Smooth muscle cell (in vitro differentiated cells): Measurements from ENCODE around the gene RPS6KL1. TPM values are rescaled to one million over a fixed set of nuclear protein-coding genes. Genes with fewer than 3 reads are reported as not detected.

ENCODE experiments used
- DNase-seq: peaks from one replicate; lab custom pipeline; 2025; ENCODE audit not compliant: unreplicated experiment; lab: John Stamatoyannopoulos, UW
- H2AFZ ChIP-seq: fragments of 200-600 bp; sonication (generic); 2 replicates; pipeline ENCODE4 v1.6.0; 2016; ENCODE audit warnings: antibody characterized with exemption, low read depth, mild to moderate bottlenecking
- H3F3A ChIP-seq: fragments of 200-600 bp; sonication (generic); 2 replicates; pipeline ENCODE4 v1.6.0; 2017; ENCODE audit warnings: antibody characterized with exemption, low read depth
- H3K27ac ChIP-seq: fragments of 200-600 bp; sonication (generic); 2 replicates; pipeline ENCODE4 v1.5.1; 2016; ENCODE audit warnings: low read depth, mild to moderate bottlenecking
- H3K27me3 ChIP-seq: fragments of 200-600 bp; sonication (generic); 2 replicates; pipeline ENCODE4 v1.6.1; 2016; ENCODE audit warnings: low read depth, mild to moderate bottlenecking
- H3K36me3 ChIP-seq: fragments of 200-600 bp; sonication (generic); 2 replicates; pipeline ENCODE4 v1.5.1; 2016; ENCODE audit warnings: low read depth
- H3K4me1 ChIP-seq: fragments of 200-600 bp; sonication (generic); 2 replicates; pipeline ENCODE4 v1.5.1; 2016; ENCODE audit warnings: low read depth
- H3K4me2 ChIP-seq: fragments of 200-600 bp; sonication (generic); 2 replicates; pipeline ENCODE4 v1.6.0; 2016; ENCODE audit warnings: mild to moderate bottlenecking
- H3K4me3 ChIP-seq: fragments of 200-600 bp; sonication (generic); 2 replicates; pipeline ENCODE4 v1.5.1; 2016; ENCODE audit warnings: mild to moderate bottlenecking
- H3K79me2 ChIP-seq: fragments of 200-600 bp; sonication (generic); 2 replicates; pipeline ENCODE4 v1.6.0; 2016; ENCODE audit warnings: low read depth, mild to moderate bottlenecking
- H3K9ac ChIP-seq: fragments of 200-600 bp; sonication (generic); 2 replicates; pipeline ENCODE4 v1.6.0; 2016; ENCODE audit warnings: low read depth
- H3K9me3 ChIP-seq: fragments of 200-600 bp; sonication (generic); replicated peaks from 2 replicates; pipeline ENCODE4 v1.5.1; 2016; ENCODE audit warnings: low read depth
- H4K20me1 ChIP-seq: fragments of 200-600 bp; sonication (generic); 2 replicates; pipeline ENCODE4 v1.6.0; 2016; ENCODE audit warnings: low read depth
- WGBS: methylation state at CpG from one replicate; pipeline ENCODE4 v1.1.7; 2016; ENCODE audit warnings: low lambda C conversion rate; 5-methylcytosine and 5-hydroxymethylcytosine counted together
- polyA plus RNA-seq: library from polyadenylated mRNA; unstranded; fragments of >200 nt; fragmentation: Nextera tagmentation; extraction: Ambion mirVana; gene quantifications from 2 replicates; pipeline ENCODE4 v1.2.1, GENCODE V29; 2016
- total RNA-seq: library from RNA; depleted of rRNA; stranded (reverse); fragments of >200 nt; gene quantifications from 2 replicates; pipeline ENCODE4 v1.2.3, GENCODE V29; 2014
- TF ChIP-seq, protein P1 (sequence below): fragments of 200-600 bp; sonication (generic); IDR thresholded peaks from 2 replicates; pipeline ENCODE4 v1.5.1; 2017; ENCODE audit warnings: borderline replicate concordance, mild to moderate bottlenecking, antibody characterized with exemption; ENCODE audit not compliant: insufficient read depth, poor library complexity, severe bottlenecking

The RPS6KL1 gene
- total and polyA plus RNA-seq, 2 experiments from 2014 or later, result not detected

DNA sequence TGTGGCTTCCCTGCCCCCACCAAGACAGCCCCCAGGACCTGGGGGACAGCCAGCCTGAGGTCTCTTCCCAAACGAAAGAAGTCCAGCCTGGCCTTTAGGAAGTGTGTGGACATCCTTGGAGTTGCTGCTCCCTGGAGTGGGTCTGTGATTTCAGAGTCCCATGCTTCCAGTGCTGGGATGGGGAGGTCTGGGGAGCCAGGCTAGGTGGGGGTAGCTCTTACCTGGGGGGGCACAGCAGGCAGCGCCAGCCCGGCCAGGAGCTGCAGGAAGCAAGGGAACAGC is 31.8 kb upstream of the RPS6KL1 start:
- Histone ChIP-seq H3K27me3 (no peaks in the 10 kb centered on the region), H3K27ac (no peak overlapping the region), H3K4me2 (peak overlapping the region; percentile 83), H3F3A (peaks cover 6% of the 10 kb centered on the region), H3K79me2 (peaks cover 6% of the 10 kb centered on the region), H2AFZ (peak overlapping the region; percentile 16), H4K20me1 (no peaks in the 10 kb centered on the region), H3K9ac (no peak overlapping the region), H3K36me3 (no peaks in the 10 kb centered on the region), H3K4me1 (peaks cover 21% of the 10 kb centered on the region), H3K9me3 (no peaks in the 10 kb centered on the region), H3K4me3 (peak overlapping the region; percentile 67)
- 40% methylated on average over 1 of the region's 3 CpGs for WGBS
- no peak for DNase-seq
- TF ChIP-seq, protein P1, sequence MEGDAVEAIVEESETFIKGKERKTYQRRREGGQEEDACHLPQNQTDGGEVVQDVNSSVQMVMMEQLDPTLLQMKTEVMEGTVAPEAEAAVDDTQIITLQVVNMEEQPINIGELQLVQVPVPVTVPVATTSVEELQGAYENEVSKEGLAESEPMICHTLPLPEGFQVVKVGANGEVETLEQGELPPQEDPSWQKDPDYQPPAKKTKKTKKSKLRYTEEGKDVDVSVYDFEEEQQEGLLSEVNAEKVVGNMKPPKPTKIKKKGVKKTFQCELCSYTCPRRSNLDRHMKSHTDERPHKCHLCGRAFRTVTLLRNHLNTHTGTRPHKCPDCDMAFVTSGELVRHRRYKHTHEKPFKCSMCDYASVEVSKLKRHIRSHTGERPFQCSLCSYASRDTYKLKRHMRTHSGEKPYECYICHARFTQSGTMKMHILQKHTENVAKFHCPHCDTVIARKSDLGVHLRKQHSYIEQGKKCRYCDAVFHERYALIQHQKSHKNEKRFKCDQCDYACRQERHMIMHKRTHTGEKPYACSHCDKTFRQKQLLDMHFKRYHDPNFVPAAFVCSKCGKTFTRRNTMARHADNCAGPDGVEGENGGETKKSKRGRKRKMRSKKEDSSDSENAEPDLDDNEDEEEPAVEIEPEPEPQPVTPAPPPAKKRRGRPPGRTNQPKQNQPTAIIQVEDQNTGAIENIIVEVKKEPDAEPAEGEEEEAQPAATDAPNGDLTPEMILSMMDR, result no peak

- no peaks in the 10 kb centered on the region for H3K9me3 ChIP-seq
- H3K4me1 ChIP-seq, result peaks cover 21% of the 10 kb centered on the region
- no peaks in the 10 kb centered on the region for H3K36me3 ChIP-seq
- peaks cover 6% of the 10 kb centered on the region for H3K79me2 ChIP-seq
- H3K27me3 ChIP-seq, result no peaks in the 10 kb centered on the region
- H3K9ac ChIP-seq, result no peak overlapping the region
- peaks cover 6% of the 10 kb centered on the region for H3F3A ChIP-seq
- no peak for DNase-seq
- H3K4me2 ChIP-seq, result peak overlapping the region; percentile 83
- TF ChIP-seq, protein P1, result no peak
- H3K4me3 ChIP-seq, result peak overlapping the region; percentile 67
- WGBS, result 31% methylated on average over 18 of the region's 18 CpGs
- peak overlapping the region; percentile 16 for H2AFZ ChIP-seq
- no peaks in the 10 kb centered on the region for H4K20me1 ChIP-seq
- H3K27ac ChIP-seq, result no peak overlapping the region
Measured at GRCh38 chr14:74954232-74954946, 31.3 kb upstream of the RPS6KL1 start.

DNA sequence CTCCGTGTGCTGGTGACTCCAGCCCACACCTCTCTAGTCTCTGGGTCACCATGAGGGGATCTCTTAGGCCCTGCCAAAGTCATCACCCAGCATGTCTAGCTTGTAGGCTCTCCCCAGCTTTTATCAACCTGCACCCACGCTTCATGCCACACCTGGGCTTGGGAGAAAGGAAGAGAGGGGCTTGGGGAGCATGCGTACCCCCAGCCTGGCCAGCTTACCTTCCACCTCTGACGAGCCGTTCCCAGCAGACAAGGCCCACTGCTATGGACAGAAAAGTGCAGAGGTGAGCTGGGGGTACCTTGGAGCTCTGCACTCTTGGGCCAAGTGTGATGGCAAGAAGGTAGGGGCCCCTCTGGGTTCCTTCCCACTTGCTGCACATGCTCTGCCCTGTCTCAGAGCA is 30.6 kb upstream of the RPS6KL1 start:
- Histone ChIP-seq H3K4me3 (peak overlapping the region; percentile 67), H3K79me2 (peaks cover 6% of the 10 kb centered on the region), H3K9me3 (no peaks in the 10 kb centered on the region), H3F3A (peaks cover 6% of the 10 kb centered on the region), H3K4me1 (peaks cover 21% of the 10 kb centered on the region), H3K9ac (no peak overlapping the region), H3K27me3 (no peaks in the 10 kb centered on the region), H3K4me2 (peak overlapping the region; percentile 83), H3K36me3 (no peaks in the 10 kb centered on the region), H4K20me1 (no peaks in the 10 kb centered on the region), H3K27ac (no peak overlapping the region), H2AFZ (no peak overlapping the region)
- TF ChIP-seq, protein P1, result no peak
- DNase-seq, result no peak
- 90% methylated on average over 5 of the region's 5 CpGs for WGBS
